ENCODE measurements around the gene RTN1. TPM values are rescaled to one million over a fixed set of nuclear protein-coding genes. Genes with fewer than 3 reads are reported as not detected.

The RTN1 gene
- total RNA-seq, 2 donors from 2014 or later, result not detected

DNA sequence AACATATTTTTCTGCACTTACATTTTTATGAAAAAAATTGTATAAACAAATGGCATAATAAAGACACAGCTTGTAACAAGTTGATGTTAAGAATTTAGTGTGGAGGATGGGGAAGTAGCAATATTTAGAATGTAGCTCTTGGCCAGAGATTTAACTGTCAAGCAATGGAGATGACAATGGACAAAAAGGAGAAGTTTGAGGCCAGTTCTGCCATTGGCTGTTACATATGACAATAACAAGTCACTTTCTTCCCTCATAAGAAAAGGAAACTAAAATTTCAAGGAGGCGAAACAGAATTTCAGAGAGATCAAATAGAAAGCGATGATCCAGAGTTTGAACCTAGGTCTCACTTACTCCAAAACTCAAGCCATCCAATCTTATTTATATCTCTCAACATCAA lies 171.1 kb downstream of the RTN1 start:
- no peak for ATAC-seq (replicated peaks in 1 of 2)
- H3K27ac Mint-ChIP-seq, result no peak overlapping the region
- peaks cover 10% of the 10 kb centered on the region for H3K27me3 Mint-ChIP-seq (ENCODE audit: low read depth)
- DNase-seq, result no peak
- H3K36me3 Mint-ChIP-seq (ENCODE audit: insufficient read depth in 2 of 2), result no peaks in the 10 kb centered on the region
- no peaks in the 10 kb centered on the region for H3K4me1 Mint-ChIP-seq (ENCODE audit: low read depth)
- no peak overlapping the region for H3K4me3 Mint-ChIP-seq
- H3K9me3 Mint-ChIP-seq, result peaks cover 0 to 8% of the 10 kb centered on the region in 2 donors

GRCh38 chr14:59698793-59699192 lies 171.8 kb downstream of the RTN1 start:
- Mint-ChIP-seq H3K9me3 (peaks cover 0 to 8% of the 10 kb centered on the region in 2 donors), H3K27ac (no peak overlapping the region), H3K27me3 (ENCODE audit: low read depth) (peaks cover 7% of the 10 kb centered on the region), H3K4me3 (no peak overlapping the region), H3K4me1 (ENCODE audit: low read depth) (no peaks in the 10 kb centered on the region), H3K36me3 (ENCODE audit: insufficient read depth in 2 of 2) (no peaks in the 10 kb centered on the region)
- no peak for DNase-seq
- ATAC-seq (replicated peaks in 1 of 2), result no peak

GRCh38 chr14:59695198-59695597 lies 175.4 kb downstream of the RTN1 start:
- no peak overlapping the region for H3K4me3 Mint-ChIP-seq
- no peaks in the 10 kb centered on the region for H3K4me1 Mint-ChIP-seq (ENCODE audit: low read depth)
- H3K27ac Mint-ChIP-seq, result no peak overlapping the region
- ATAC-seq (replicated peaks in 1 of 2), result no peak
- no peak for DNase-seq
- H3K9me3 Mint-ChIP-seq, result peaks cover 0 to 4% of the 10 kb centered on the region in 2 donors
- peaks cover 7% of the 10 kb centered on the region for H3K27me3 Mint-ChIP-seq (ENCODE audit: low read depth)
- H3K36me3 Mint-ChIP-seq (ENCODE audit: insufficient read depth in 2 of 2), result no peaks in the 10 kb centered on the region

DNA sequence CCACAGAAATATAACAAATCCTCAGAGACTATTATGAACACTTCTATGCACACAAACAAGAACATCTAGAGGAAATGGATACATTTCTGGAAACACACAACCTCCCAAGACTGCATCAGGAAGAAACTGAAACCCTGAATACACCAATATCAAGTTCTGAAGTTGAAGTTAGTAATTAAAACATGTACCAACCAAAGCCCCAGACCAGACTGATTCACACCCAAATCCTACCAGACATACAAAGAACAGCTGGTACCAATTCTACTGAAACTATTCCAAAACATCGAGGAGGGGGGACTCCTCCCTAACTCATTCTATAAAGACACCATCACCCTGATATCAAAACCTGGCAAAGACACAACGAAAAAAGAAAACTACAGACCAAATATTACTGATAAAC lies 179.3 kb downstream of the RTN1 start:
- no peaks in the 10 kb centered on the region for H3K4me1 Mint-ChIP-seq (ENCODE audit: low read depth)
- H3K36me3 Mint-ChIP-seq (ENCODE audit: insufficient read depth in 2 of 2), result no peaks in the 10 kb centered on the region
- no peak for DNase-seq
- peaks cover 16% of the 10 kb centered on the region for H3K27me3 Mint-ChIP-seq (ENCODE audit: low read depth)
- H3K9me3 Mint-ChIP-seq, result peaks cover 0 to 1% of the 10 kb centered on the region in 2 donors
- no peak overlapping the region for H3K4me3 Mint-ChIP-seq
- ATAC-seq (replicated peaks in 1 of 2), result no peak
- H3K27ac Mint-ChIP-seq, result no peak overlapping the region

- ATAC-seq (replicated peaks in 1 of 2) (no peak), DNase-seq (no peak)
- Mint-ChIP-seq H3K4me1 (ENCODE audit: low read depth) (no peaks in the 10 kb centered on the region), H3K36me3 (ENCODE audit: insufficient read depth in 2 of 2) (no peaks in the 10 kb centered on the region), H3K27me3 (ENCODE audit: low read depth) (peaks cover 25% of the 10 kb centered on the region), H3K9me3 (peaks cover 0 to 1% of the 10 kb centered on the region in 2 donors), H3K4me3 (no peak overlapping the region), H3K27ac (no peak overlapping the region)
Observed at GRCh38 chr14:59690426-59690825, 180.2 kb downstream of the RTN1 start.

DNA sequence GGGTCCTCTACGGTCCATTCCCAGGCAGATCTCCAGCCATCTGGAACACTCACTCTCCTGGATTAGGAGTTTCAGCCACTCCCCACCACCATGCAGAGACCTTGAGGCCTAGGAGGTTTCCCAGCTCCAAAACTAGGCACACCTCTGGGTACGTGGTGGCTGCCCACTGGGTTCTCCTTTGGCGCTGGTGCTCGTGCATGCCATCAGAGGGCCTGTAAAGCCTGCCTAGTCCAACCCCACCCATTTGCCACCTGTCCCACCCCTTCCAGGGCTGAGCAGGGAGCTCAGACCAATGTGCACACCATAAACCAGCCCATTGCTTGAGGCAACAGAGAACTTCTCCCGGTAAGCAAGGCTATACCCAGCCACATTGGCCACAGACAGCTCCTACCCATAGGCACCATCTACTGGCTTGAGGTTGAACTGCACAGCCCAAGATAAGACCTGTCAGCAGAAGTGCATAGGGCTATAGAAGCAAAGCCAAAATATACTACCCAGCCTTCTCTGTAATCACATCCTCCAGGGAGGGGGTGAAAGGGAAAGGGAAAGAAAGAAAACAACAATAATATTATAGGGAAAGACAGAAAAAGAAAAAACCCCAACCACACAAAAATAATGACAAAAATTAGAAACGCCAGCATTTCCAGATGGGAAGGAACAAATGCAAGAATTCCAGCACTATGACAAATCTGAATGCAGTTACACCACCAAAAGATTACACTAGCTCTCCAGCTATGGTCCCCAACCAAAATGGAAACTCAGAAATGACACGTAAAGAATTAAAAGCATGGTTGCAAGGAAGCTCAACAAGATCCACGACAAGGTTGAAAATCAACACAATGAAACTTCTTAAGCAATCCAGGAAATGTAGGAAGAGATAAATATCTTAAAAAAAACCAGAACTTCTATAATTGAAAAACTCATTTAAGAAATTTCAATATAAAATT lies 182.1 kb downstream of the RTN1 start:
- Mint-ChIP-seq H3K27ac (no peak overlapping the region), H3K4me1 (ENCODE audit: low read depth) (no peaks in the 10 kb centered on the region), H3K9me3 (peaks cover 0 to 1% of the 10 kb centered on the region in 2 donors), H3K36me3 (ENCODE audit: insufficient read depth in 2 of 2) (no peaks in the 10 kb centered on the region), H3K4me3 (no peak overlapping the region), H3K27me3 (ENCODE audit: low read depth) (peaks cover 33% of the 10 kb centered on the region)
- DNase-seq (peak; percentile 16 to 22), ATAC-seq (replicated peaks in 1 of 2) (peak; percentile 48 to 58)

DNA sequence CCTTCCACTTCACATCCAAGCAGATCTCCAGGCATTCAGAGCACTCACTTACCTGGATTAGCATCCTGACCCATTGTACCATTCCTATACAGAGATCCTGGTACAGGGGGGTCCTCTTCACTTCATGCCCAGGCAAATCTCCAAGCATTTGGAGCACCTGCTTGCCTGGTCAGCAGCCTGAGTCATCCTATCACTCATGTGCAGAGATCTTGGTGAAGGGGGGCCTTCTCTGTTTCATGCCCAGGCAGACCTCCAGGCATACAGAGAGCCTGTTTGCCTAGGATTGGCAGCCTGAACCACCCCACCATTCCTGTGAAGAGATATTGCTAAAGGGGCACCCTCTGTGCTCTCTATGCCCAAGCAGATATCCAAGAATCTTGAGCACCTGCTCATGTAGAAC lies 182.9 kb downstream of the RTN1 start:
- H3K9me3 Mint-ChIP-seq, result peaks cover 0 to 1% of the 10 kb centered on the region in 2 donors
- ATAC-seq (replicated peaks in 1 of 2) (no peak), DNase-seq (no peak)
- H3K27ac Mint-ChIP-seq, result no peak overlapping the region
- no peaks in the 10 kb centered on the region for H3K36me3 Mint-ChIP-seq (ENCODE audit: insufficient read depth in 2 of 2)
- H3K27me3 Mint-ChIP-seq (ENCODE audit: low read depth), result peaks cover 38% of the 10 kb centered on the region
- H3K4me3 Mint-ChIP-seq, result no peak overlapping the region
- no peaks in the 10 kb centered on the region for H3K4me1 Mint-ChIP-seq (ENCODE audit: low read depth)

DNA sequence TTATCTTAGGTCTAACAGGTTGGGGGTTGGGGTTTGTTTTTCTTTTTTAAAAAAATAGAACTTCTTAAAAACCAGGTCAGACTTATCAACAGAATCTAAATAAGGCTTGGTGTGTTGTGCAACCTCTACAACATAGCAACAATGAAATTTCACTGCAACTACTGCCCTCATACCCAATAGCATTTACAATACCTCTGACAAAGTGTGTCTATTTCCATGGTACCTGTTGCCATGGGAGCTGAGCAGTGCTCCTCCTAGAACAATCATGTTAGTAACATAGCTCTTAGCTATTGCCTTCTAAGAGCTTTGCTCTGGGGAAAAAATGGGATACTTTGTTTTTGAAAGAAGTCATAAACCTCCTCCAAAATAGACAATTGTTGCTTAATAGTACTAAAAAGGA lies 190.7 kb downstream of the RTN1 start:
- no peak for DNase-seq
- H3K9me3 Mint-ChIP-seq, result no peaks in the 10 kb centered on the region
- H3K27ac Mint-ChIP-seq, result no peak overlapping the region
- no peak overlapping the region for H3K4me3 Mint-ChIP-seq
- H3K36me3 Mint-ChIP-seq (ENCODE audit: insufficient read depth in 2 of 2), result no peaks in the 10 kb centered on the region
- H3K4me1 Mint-ChIP-seq (ENCODE audit: low read depth), result no peaks in the 10 kb centered on the region
- ATAC-seq (replicated peaks in 1 of 2), result no peak
- H3K27me3 Mint-ChIP-seq (ENCODE audit: low read depth), result peaks cover 25% of the 10 kb centered on the region

GRCh38 chr14:59678352-59678751 lies 192.2 kb downstream of the RTN1 start:
- ATAC-seq (replicated peaks in 1 of 2) (no peak), DNase-seq (no peak)
- no peak overlapping the region for H3K27ac Mint-ChIP-seq
- H3K4me1 Mint-ChIP-seq (ENCODE audit: low read depth), result no peaks in the 10 kb centered on the region
- H3K27me3 Mint-ChIP-seq (ENCODE audit: low read depth), result peaks cover 29% of the 10 kb centered on the region
- no peak overlapping the region for H3K4me3 Mint-ChIP-seq
- no peaks in the 10 kb centered on the region for H3K36me3 Mint-ChIP-seq (ENCODE audit: insufficient read depth in 2 of 2)
- H3K9me3 Mint-ChIP-seq, result no peaks in the 10 kb centered on the region

DNA sequence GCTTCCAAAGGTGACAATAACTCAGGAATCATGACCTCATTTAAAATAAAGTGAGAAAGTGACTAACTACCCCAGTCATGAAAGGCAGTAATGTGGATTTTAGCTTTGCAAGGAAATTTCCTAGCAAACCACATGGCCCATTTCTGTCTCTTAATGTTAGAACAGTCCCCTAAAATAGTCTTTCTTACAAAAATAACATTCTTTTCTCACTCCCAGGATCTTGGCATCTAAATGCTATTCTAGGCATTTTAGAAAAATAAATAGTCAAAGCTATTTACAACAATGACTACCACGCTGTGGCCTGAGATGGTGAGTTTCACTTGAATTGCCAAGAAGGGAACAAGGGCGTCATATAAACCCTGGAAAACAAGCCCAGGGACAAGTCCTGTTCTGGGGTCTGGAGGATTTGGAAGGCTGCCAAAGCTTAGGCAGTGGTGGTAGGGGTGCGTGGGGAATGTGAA lies 192.8 kb downstream of the RTN1 start:
- Mint-ChIP-seq H3K27me3 (ENCODE audit: low read depth) (peaks cover 25% of the 10 kb centered on the region), H3K9me3 (peaks cover 0 to 2% of the 10 kb centered on the region in 2 donors), H3K4me3 (no peak overlapping the region), H3K4me1 (ENCODE audit: low read depth) (no peaks in the 10 kb centered on the region), H3K36me3 (ENCODE audit: insufficient read depth in 2 of 2) (no peaks in the 10 kb centered on the region), H3K27ac (no peak overlapping the region)
- DNase-seq (no peak), ATAC-seq (replicated peaks in 1 of 2) (no peak)

- Mint-ChIP-seq H3K9me3 (peaks cover 0 to 3% of the 10 kb centered on the region in 2 donors), H3K36me3 (ENCODE audit: insufficient read depth in 2 of 2) (no peaks in the 10 kb centered on the region)
Observed at GRCh38 chr14:59675394-59675793, 195.2 kb downstream of the RTN1 start.

DNA sequence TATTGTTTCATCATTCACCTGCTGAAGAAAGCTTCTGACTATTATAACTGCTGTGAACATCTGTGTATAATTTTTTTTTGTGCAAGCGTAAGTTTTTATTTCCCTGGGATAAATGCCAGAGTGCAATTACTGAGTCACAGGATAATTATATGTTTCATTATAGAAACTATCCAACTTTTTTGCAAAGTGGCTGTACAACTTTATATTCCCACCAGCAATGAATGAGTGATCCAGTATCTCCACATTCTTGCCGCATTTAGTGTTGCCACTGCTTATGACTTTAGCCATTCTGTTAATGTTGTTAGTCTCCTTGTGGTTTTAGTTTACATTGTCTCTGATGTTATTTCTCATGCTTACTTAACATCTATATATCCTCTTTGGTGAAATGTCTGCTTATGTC lies 205.8 kb downstream of the RTN1 start:
- Mint-ChIP-seq H3K36me3 (ENCODE audit: insufficient read depth in 2 of 2) (peaks cover 0 to 6% of the 10 kb centered on the region in 2 donors), H3K27ac (no peak overlapping the region), H3K9me3 (peaks cover 18% of the 10 kb centered on the region in 2 donors), H3K4me3 (no peak overlapping the region), H3K4me1 (ENCODE audit: low read depth) (no peaks in the 10 kb centered on the region), H3K27me3 (ENCODE audit: low read depth) (no peaks in the 10 kb centered on the region)
- no peak for ATAC-seq (replicated peaks in 1 of 2)
- no peak for DNase-seq

More at GRCh38 chr14:59675394-59675793, 195.2 kb downstream of the RTN1 start:
- DNase-seq, result no peak
- no peaks in the 10 kb centered on the region for H3K4me1 Mint-ChIP-seq (ENCODE audit: low read depth)
- no peak for ATAC-seq (replicated peaks in 1 of 2)
- peaks cover 9% of the 10 kb centered on the region for H3K27me3 Mint-ChIP-seq (ENCODE audit: low read depth)
- H3K27ac Mint-ChIP-seq, result no peak overlapping the region
- no peak overlapping the region for H3K4me3 Mint-ChIP-seq

DNA sequence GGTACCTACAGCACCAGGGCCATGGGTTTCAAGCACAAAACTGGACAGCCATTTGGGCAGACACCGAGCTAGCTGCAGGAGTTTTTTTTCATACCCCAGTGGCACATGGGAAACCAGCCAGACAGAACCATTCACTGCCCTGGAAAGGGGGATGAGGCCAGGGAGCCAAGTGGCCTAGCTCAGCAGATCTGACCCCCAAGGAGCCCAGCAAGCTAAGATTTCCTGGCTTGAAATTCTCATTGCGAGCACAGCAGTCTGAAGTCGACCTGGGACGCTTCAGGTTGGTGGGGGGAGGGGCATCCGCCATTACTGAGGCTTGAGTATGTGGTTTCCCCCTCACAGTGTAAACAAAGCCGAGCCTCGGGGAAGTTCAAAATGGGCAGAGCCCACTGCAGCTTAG lies 212.8 kb downstream of the RTN1 start:
- DNase-seq, result no peak
- Mint-ChIP-seq H3K36me3 (ENCODE audit: insufficient read depth in 2 of 2) (peaks cover 0 to 5% of the 10 kb centered on the region in 2 donors), H3K4me3 (no peak overlapping the region), H3K27ac (no peak overlapping the region), H3K4me1 (ENCODE audit: low read depth) (no peaks in the 10 kb centered on the region), H3K9me3 (peaks cover 9 to 16% of the 10 kb centered on the region in 2 donors), H3K27me3 (ENCODE audit: low read depth) (peaks cover 7% of the 10 kb centered on the region)
- no peak for ATAC-seq (replicated peaks in 1 of 2)

Data from activated T-cell treated with anti-CD3 and anti-CD28 coated beads, Interleukin-2, amount 50 U/mL, for 72 hours (primary cell).